Panc1 (cell line): ENCODE data around the gene FGF21. TPM values are rescaled to one million over a fixed set of nuclear protein-coding genes. Genes with fewer than 3 reads are reported as not detected.

Experiments used
- ATAC-seq: fragments of 200-7000 bp; cut with Tn5 transposase; 2 replicates; pipeline ENCODE4 v1.9.1; 2020; ENCODE audit warnings: mild to moderate bottlenecking, moderate library complexity
- BruUV-seq: library from RNA; stranded (reverse); fragments of 400-500 nt; replicated peaks from 2 replicates; lab custom pipeline; 2021; lab: Mats Ljungman, UMichigan
- CTCF ChIA-PET: fragments of 300-600 bp; sonication (Branson Sonifier 250); formaldehyde crosslinking; loops from one replicate; lab custom pipeline; 2022; ENCODE audit warnings: antibody characterized with exemption; lab: Charles Lee
- POLR2A ChIA-PET: fragments of 300-600 bp; sonication (Branson Sonifier 250); formaldehyde crosslinking; loops from one replicate; lab custom pipeline; 2022; ENCODE audit warnings: antibody characterized with exemption; lab: Charles Lee
- DNase-seq: peaks from one replicate; pipeline ENCODE4 v3.0.0-alpha.2; 2010; ENCODE audit warnings: low read depth, low spot score
- H3K27ac ChIP-seq: 2 replicates; pipeline ENCODE4 v1.5.1; 2011; ENCODE audit warnings: mild to moderate bottlenecking, low read length, inconsistent platforms
- H3K27me3 ChIP-seq: fragments of 200-500 bp; sonication (Bioruptor generic); 2 replicates; pipeline ENCODE4 v1.6.0; 2014; ENCODE audit warnings: low read length, inconsistent platforms; ENCODE audit not compliant: control insufficient read depth, insufficient read depth
- H3K36me3 ChIP-seq: fragments of 200-500 bp; sonication (Bioruptor generic); 2 replicates; pipeline ENCODE4 v1.5.1; 2014; ENCODE audit warnings: inconsistent platforms, mild to moderate bottlenecking, low read length, moderate library complexity; ENCODE audit not compliant: control insufficient read depth, insufficient read depth
- H3K4me1 ChIP-seq: 2 replicates; pipeline ENCODE4 v1.5.1; 2011; ENCODE audit warnings: inconsistent platforms, mild to moderate bottlenecking, low read length, moderate library complexity; ENCODE audit not compliant: control insufficient read depth, insufficient read depth
- H3K4me3 ChIP-seq, 2 experiments: 2 replicates each; pipeline ENCODE4 v1.5.1; 2011 to 2012; ENCODE audit warnings: low read depth in 2 of 2, low read length in 2 of 2, mild to moderate bottlenecking in 2 of 2, inconsistent platforms in 1 of 2, moderate library complexity in 1 of 2
- H3K9me3 ChIP-seq: fragments of 200-500 bp; sonication (Bioruptor generic); 2 replicates; pipeline ENCODE4 v1.5.1; 2014; ENCODE audit warnings: low read depth, mild to moderate bottlenecking, inconsistent platforms, low read length, moderate library complexity; ENCODE audit not compliant: control insufficient read depth, insufficient read depth
- CTCF ChIP-seq: fragments of 450-650 bp; IDR thresholded peaks from 2 replicates; pipeline ENCODE4 v1.5.1; 2017; ENCODE audit warnings: mild to moderate bottlenecking
- POLR2AphosphoS5 ChIP-seq: IDR thresholded peaks from 2 replicates; pipeline ENCODE4 v1.6.1; 2012; ENCODE audit warnings: mild to moderate bottlenecking, low read depth, low read length, moderate library complexity
- REST ChIP-seq, 2 experiments: IDR thresholded peaks; 2 replicates each; pipeline ENCODE4 v1.6.1; 2011 to 2012; ENCODE audit warnings: low read depth in 2 of 2, control low read depth in 1 of 2, low read length in 1 of 2, mild to moderate bottlenecking in 1 of 2, moderate library complexity in 1 of 2; ENCODE audit not compliant: insufficient read depth in 1 of 2
- SIN3A ChIP-seq: IDR thresholded peaks from 2 replicates; pipeline ENCODE4 v1.6.1; 2012; ENCODE audit warnings: low read depth, mild to moderate bottlenecking, low read length, moderate library complexity, borderline replicate concordance; ENCODE audit not compliant: insufficient read depth
- TCF7L2 ChIP-seq: IDR thresholded peaks from 2 replicates; pipeline ENCODE4 v1.6.1; 2011; ENCODE audit warnings: mild to moderate bottlenecking, low read depth, low read length, inconsistent platforms
- in situ Hi-C: cut with HindIII; loops from 2 replicates; pipeline ENCODE4 v1.10.0; 2016; ENCODE audit warnings: low sequenced_read_pairs, low pct_unique_long_range_greater_than_20kb
- intact Hi-C: fragments of 100-400 bp; cut with micrococcal nuclease; formaldehyde crosslinking; loops from one replicate; pipeline ENCODE4 v1.10.0; 2022; ENCODE audit not compliant: unreplicated experiment
- total RNA-seq: library from RNA; stranded (reverse); gene quantifications from one replicate; pipeline ENCODE4 v1.2.1, GENCODE V29; 2021; ENCODE audit not compliant: unreplicated experiment

FGF21 gene
- total RNA-seq, 1 experiment from 2014 or later, result not detected

GRCh38 chr19:48749571-48750198 lies 5.6 kb upstream of the FGF21 start:
- Histone ChIP-seq H3K4me1 (no peaks in the 10 kb centered on the region; the same call in 1 of the 2 replicates), H3K36me3 (peaks cover 5% of the 10 kb centered on the region; the same call in 1 of the 2 replicates), H3K9me3 (no peaks in the 10 kb centered on the region), H3K27ac (no peak overlapping the region), H3K4me3 (no peak overlapping the region), H3K27me3 (no peaks in the 10 kb centered on the region)
- no TSS peak for BruUV-seq
- no peak for ATAC-seq
- in situ Hi-C loops (no loop called here), intact Hi-C loops (no loop called here)
- POLR2A ChIA-PET, result no interaction called here
- TF ChIP-seq SIN3A, result no peak
- TF ChIP-seq REST (IDR thresholded peaks at IDR 0.05; ENCODE audit: insufficient read depth in 1 of 2, low read depth in 2 of 2, low read length in 1 of 2), result no peak
- no peak for TF ChIP-seq POLR2AphosphoS5
- TF ChIP-seq TCF7L2, result no peak
- TF ChIP-seq CTCF, result no peak
- no peak for DNase-seq
- CTCF ChIA-PET, result no interaction called here

GRCh38 chr19:48750351-48750750 lies 5.0 kb upstream of the FGF21 start:
- intact Hi-C loops, result no loop called here
- in situ Hi-C loops, result no loop called here

More at GRCh38 chr19:48750351-48750750, 5.0 kb upstream of the FGF21 start:
- Histone ChIP-seq H3K4me1 (no peaks in the 10 kb centered on the region; the same call in none of the 2 replicates), H3K4me3 (no peak overlapping the region), H3K27ac (no peak overlapping the region), H3K36me3 (peaks cover 5% of the 10 kb centered on the region; the same call in 1 of the 2 replicates), H3K27me3 (no peaks in the 10 kb centered on the region), H3K9me3 (no peaks in the 10 kb centered on the region)
- no TSS peak for BruUV-seq
- TF ChIP-seq SIN3A (no peak), REST (IDR thresholded peaks at IDR 0.05; ENCODE audit: insufficient read depth in 1 of 2, low read depth in 2 of 2, low read length in 1 of 2) (no peak), TCF7L2 (no peak), POLR2AphosphoS5 (no peak), CTCF (no peak)
- POLR2A ChIA-PET, result no interaction called here
- CTCF ChIA-PET, result no interaction called here
- no peak for DNase-seq
- no peak for ATAC-seq
